ENCODE results near the gene ZFAND6. TPM values are rescaled to one million over a fixed set of nuclear protein-coding genes. Genes with fewer than 3 reads are reported as not detected.
A peak's percentile ranks its signal among the peaks of the same experiment; 100 is the strongest.

Gene ZFAND6
- polyA plus RNA-seq, 3 donors: 41.6 to 106 (median 99.6) TPM

- H3K36me3 Mint-ChIP-seq: peaks cover 2 to 12% of the 10 kb centered on the region in 2 donors
- Histone ChIP-seq H3K27me3 (ENCODE audit: control insufficient read depth in 2 of 2, insufficient read depth in 2 of 2, low read length in 2 of 2) (no peaks in the 10 kb centered on the region), H3K79me2 (ENCODE audit: insufficient read depth, low read length) (peaks cover 100% of the 10 kb centered on the region), H3K4me2 (replicated peaks; ENCODE audit: extremely low read depth, low read length, poor library complexity, severe bottlenecking) (peak overlapping the region; percentile 61), H3K36me3 (replicated peaks in 1 of 2; ENCODE audit: control insufficient read depth in 1 of 2, insufficient read depth in 2 of 2, low read length in 2 of 2) (no peaks in the 10 kb centered on the region), H4K20me1 (ENCODE audit: insufficient read depth, low read length) (peaks cover 100% of the 10 kb centered on the region), H3K9me3 (replicated peaks in 1 of 2; ENCODE audit: control insufficient read depth in 1 of 2, insufficient read depth in 1 of 2, low read length in 2 of 2) (no peaks in the 10 kb centered on the region), H3K4me1 (ENCODE audit: control insufficient read depth in 1 of 2, insufficient read depth in 2 of 2, low read length in 2 of 2) (peaks cover 7 to 27% of the 10 kb centered on the region in 2 donors), H2AFZ (ENCODE audit: insufficient read depth, low read depth, low read length, poor library complexity, severe bottlenecking) (no peak overlapping the region), H3K27ac (ENCODE audit: low read depth in 1 of 2, low read length in 2 of 2) (peak overlapping the region in 1 of 2 donors; percentile 33), H3K4me3 (replicated peaks in 1 of 3; ENCODE audit: low read depth in 2 of 3, low read length in 3 of 3) (no peak overlapping the region), H3K9ac (ENCODE audit: insufficient read depth, low read length, poor library complexity, severe bottlenecking) (no peak overlapping the region)
- TF ChIP-seq, protein P1, sequence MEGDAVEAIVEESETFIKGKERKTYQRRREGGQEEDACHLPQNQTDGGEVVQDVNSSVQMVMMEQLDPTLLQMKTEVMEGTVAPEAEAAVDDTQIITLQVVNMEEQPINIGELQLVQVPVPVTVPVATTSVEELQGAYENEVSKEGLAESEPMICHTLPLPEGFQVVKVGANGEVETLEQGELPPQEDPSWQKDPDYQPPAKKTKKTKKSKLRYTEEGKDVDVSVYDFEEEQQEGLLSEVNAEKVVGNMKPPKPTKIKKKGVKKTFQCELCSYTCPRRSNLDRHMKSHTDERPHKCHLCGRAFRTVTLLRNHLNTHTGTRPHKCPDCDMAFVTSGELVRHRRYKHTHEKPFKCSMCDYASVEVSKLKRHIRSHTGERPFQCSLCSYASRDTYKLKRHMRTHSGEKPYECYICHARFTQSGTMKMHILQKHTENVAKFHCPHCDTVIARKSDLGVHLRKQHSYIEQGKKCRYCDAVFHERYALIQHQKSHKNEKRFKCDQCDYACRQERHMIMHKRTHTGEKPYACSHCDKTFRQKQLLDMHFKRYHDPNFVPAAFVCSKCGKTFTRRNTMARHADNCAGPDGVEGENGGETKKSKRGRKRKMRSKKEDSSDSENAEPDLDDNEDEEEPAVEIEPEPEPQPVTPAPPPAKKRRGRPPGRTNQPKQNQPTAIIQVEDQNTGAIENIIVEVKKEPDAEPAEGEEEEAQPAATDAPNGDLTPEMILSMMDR (IDR thresholded peaks at IDR 0.05): no peak
- H3K27me3 Mint-ChIP-seq (ENCODE audit: low read depth in 3 of 3): no peaks in the 10 kb centered on the region
- peak overlapping the region in 1 of 7 donors; percentile 6 for H3K27ac Mint-ChIP-seq
- peaks cover 46% of the 10 kb centered on the region for H3K4me1 Mint-ChIP-seq
- DNase-seq: no peak
- intact Hi-C loops (cut with micrococcal nuclease): no loop called here
- no peak overlapping the region for H3K4me3 Mint-ChIP-seq
- no peaks in the 10 kb centered on the region for H3K9me3 Mint-ChIP-seq
Measured at GRCh38 chr15:80071652-80072051, 12.2 kb downstream of the ZFAND6 start.

GRCh38 chr15:80072285-80072994 is 13.0 kb downstream of the ZFAND6 start:
- TF ChIP-seq, protein P1 (IDR thresholded peaks at IDR 0.05): no peak
- Mint-ChIP-seq H3K36me3 (peaks cover 2 to 9% of the 10 kb centered on the region in 2 donors), H3K9me3 (no peaks in the 10 kb centered on the region), H3K27me3 (ENCODE audit: low read depth in 3 of 3) (no peaks in the 10 kb centered on the region), H3K4me1 (peaks cover 42% of the 10 kb centered on the region), H3K4me3 (peak overlapping the region; percentile 39 to 82), H3K27ac (peak overlapping the region in 6 of 7 donors; percentile 28 to 70 (median 55))
- Histone ChIP-seq H3K79me2 (ENCODE audit: insufficient read depth, low read length) (peaks cover 100% of the 10 kb centered on the region), H3K4me2 (replicated peaks; ENCODE audit: extremely low read depth, low read length, poor library complexity, severe bottlenecking) (peak overlapping the region; percentile 61), H3K4me1 (ENCODE audit: control insufficient read depth in 1 of 2, insufficient read depth in 2 of 2, low read length in 2 of 2) (peaks cover 7 to 27% of the 10 kb centered on the region in 2 donors), H3K9me3 (replicated peaks in 1 of 2; ENCODE audit: control insufficient read depth in 1 of 2, insufficient read depth in 1 of 2, low read length in 2 of 2) (no peaks in the 10 kb centered on the region), H2AFZ (ENCODE audit: insufficient read depth, low read depth, low read length, poor library complexity, severe bottlenecking) (no peak overlapping the region), H3K4me3 (replicated peaks in 1 of 3; ENCODE audit: low read depth in 2 of 3, low read length in 3 of 3) (peak overlapping the region in 1 of 3 experiments; percentile 40), H3K9ac (ENCODE audit: insufficient read depth, low read length, poor library complexity, severe bottlenecking) (no peak overlapping the region), H3K27ac (ENCODE audit: low read depth in 1 of 2, low read length in 2 of 2) (peak overlapping the region in 1 of 2 donors; percentile 33), H3K27me3 (ENCODE audit: control insufficient read depth in 2 of 2, insufficient read depth in 2 of 2, low read length in 2 of 2) (no peaks in the 10 kb centered on the region), H3K36me3 (replicated peaks in 1 of 2; ENCODE audit: control insufficient read depth in 1 of 2, insufficient read depth in 2 of 2, low read length in 2 of 2) (no peaks in the 10 kb centered on the region), H4K20me1 (ENCODE audit: insufficient read depth, low read length) (peaks cover 100% of the 10 kb centered on the region)
- intact Hi-C loops (cut with micrococcal nuclease): no loop called here
- no CpG with 5 or more reads among the region's 1 CpG for WGBS (ENCODE audit: insufficient coverage)
- peak in 2 of 3 donors; percentile 16 to 37 for DNase-seq

Measured in CD14-positive monocyte (primary cell).